Measurements from ENCODE around the gene SYT1.

The SYT1 gene

DNA sequence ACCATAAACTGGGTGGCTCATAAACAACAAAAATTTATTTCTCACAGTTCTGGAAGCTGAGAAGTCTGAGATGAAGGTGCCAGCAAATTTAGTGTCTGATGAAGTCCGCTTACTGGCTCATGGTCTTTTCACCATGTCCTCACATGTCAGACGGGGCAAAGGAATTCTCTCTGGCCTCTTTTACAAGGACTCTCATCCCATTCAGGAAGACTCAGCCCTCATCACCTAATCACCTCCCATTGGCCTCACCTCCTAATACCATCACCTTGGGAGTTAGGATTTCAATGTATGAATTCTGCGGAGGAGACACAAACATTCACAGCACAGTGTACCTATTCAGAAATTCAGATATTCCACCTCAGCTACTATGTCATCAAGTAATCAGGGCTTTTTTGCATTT is 468.6 kb downstream of the SYT1 start:
- Histone ChIP-seq H3K4me3 (ENCODE audit: low read depth, low read length) (no peak overlapping the region), H3K9ac (ENCODE audit: low read length) (no peak overlapping the region), H3K36me3 (ENCODE audit: control insufficient read depth, insufficient read depth, low read length) (no peaks in the 10 kb centered on the region), H3K9me3 (ENCODE audit: control insufficient read depth, insufficient read depth, low read depth, low read length) (no peaks in the 10 kb centered on the region), H3K4me1 (ENCODE audit: control insufficient read depth, insufficient read depth, low read length) (peaks cover 8% of the 10 kb centered on the region), H3K27ac (ENCODE audit: low read depth, low read length) (no peak overlapping the region), H3K27me3 (ENCODE audit: control insufficient read depth, insufficient read depth, low read length) (no peaks in the 10 kb centered on the region)

DNA sequence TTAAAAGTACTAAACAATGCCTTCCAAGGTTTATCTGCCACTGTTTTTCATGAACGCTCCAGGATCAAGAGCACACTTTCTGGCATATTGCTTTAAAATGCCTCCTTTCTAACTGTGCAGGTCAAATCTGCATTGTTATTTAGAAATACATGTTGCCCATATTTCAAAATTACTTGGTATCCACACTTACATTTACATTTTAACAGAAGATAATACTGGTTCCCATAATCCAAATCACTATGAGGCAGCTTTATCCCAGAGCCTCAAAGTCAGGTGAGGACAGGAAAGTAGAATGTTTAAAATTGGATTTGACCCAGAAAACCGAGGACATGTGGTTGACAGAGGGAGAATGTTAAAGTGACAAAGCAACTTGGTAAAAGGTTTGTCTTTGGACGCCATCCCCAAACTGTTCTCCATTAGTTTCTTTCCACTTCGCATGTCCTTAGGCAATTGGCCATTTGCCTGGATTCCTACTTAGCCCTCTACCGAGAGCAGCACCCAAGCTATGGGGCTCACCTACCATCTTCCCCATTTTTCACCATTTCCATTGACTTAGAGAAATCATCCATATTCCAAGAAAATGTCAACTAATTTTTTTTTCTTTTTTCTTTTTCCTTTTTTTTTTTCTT is 473.2 kb downstream of the SYT1 start:
- H3K4me3 ChIP-seq (ENCODE audit: low read depth, low read length), result no peak overlapping the region
- H3K27me3 ChIP-seq (ENCODE audit: control insufficient read depth, insufficient read depth, low read length), result no peaks in the 10 kb centered on the region
- no peak overlapping the region for H3K27ac ChIP-seq (ENCODE audit: low read depth, low read length)
- H3K9me3 ChIP-seq (ENCODE audit: control insufficient read depth, insufficient read depth, low read depth, low read length), result no peaks in the 10 kb centered on the region
- no peaks in the 10 kb centered on the region; the same call in 1 of the 2 replicates for H3K4me1 ChIP-seq (ENCODE audit: control insufficient read depth, insufficient read depth, low read length)
- H3K36me3 ChIP-seq (ENCODE audit: control insufficient read depth, insufficient read depth, low read length), result no peaks in the 10 kb centered on the region
- H3K9ac ChIP-seq (ENCODE audit: low read length), result no peak overlapping the region

DNA sequence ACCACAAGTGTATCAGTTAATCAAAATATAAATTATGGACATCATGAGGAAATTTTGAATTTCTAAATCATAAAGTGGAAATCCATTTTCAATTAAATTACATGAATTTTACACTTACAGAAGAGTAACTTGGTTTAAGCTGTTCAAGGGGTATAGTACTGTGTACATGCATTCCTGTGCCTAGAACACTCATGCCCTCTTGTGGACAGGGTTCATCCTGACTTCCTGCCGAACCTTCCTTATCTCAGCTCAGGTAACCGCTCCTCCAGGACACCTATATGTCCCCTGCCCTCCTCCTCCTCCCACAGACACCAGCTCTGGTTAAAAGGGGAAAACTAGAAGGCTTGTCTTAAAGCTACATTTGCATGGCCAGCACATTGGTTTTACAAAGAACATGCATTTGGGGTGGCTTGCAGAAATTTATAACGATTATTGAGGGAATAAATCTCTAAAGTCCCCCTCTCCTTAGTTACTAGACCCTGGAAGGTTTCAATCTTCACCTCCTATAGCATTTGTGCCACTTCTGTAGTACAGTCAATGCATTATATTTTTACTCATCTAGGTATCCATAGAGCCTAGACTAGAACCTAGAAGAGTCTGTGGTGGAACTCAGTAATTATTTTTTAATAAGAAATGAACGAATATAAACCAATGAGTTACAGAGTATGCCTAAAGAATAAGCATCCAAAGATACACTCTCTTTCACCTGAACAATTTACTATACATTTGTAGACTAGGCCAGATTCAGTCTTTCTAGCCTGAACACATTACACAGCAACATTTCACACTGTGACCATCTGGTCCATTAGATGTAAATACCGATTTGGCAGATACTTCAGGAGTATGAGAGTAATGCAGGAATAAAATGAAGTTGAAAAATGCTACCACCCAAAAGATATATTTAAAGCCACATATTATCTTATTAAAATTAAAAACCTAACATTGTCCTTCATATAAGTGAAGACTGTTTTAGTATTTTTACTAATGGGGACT is 480.6 kb downstream of the SYT1 start:
- H3K4me3 ChIP-seq (ENCODE audit: low read depth, low read length), result no peak overlapping the region
- H3K27me3 ChIP-seq (ENCODE audit: control insufficient read depth, insufficient read depth, low read length), result no peaks in the 10 kb centered on the region
- no peak overlapping the region for H3K9ac ChIP-seq (ENCODE audit: low read length)
- no peaks in the 10 kb centered on the region for H3K9me3 ChIP-seq (ENCODE audit: control insufficient read depth, insufficient read depth, low read depth, low read length)
- H3K36me3 ChIP-seq (ENCODE audit: control insufficient read depth, insufficient read depth, low read length), result no peaks in the 10 kb centered on the region
- H3K27ac ChIP-seq (ENCODE audit: low read depth, low read length), result no peak overlapping the region
- no peaks in the 10 kb centered on the region for H3K4me1 ChIP-seq (ENCODE audit: control insufficient read depth, insufficient read depth, low read length)

DNA sequence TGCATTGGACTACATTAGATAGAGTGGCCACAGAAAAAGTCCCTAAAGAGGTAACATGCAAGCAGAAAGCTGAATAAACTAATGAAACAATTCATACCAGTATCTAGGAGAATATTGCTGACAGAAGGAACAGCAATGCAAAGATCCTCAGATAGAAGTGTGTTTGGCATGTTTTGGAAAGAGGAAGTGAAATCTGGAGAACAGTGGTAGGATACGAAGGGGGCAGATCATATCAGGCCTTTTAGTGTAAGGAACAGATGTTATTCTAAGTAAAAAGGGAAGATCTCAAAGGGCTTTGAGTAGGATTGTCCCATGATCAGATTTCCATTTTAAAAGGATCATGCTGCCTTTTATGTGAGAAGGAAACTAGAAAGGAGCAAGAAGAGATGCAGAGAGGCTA is 483.3 kb downstream of the SYT1 start:
- H3K4me1 ChIP-seq (ENCODE audit: control insufficient read depth, insufficient read depth, low read length), result no peaks in the 10 kb centered on the region
- no peak overlapping the region for H3K27ac ChIP-seq (ENCODE audit: low read depth, low read length)
- H3K36me3 ChIP-seq (ENCODE audit: control insufficient read depth, insufficient read depth, low read length), result no peaks in the 10 kb centered on the region
- no peak overlapping the region for H3K9ac ChIP-seq (ENCODE audit: low read length)
- no peaks in the 10 kb centered on the region for H3K9me3 ChIP-seq (ENCODE audit: control insufficient read depth, insufficient read depth, low read depth, low read length)
- H3K27me3 ChIP-seq (ENCODE audit: control insufficient read depth, insufficient read depth, low read length), result no peaks in the 10 kb centered on the region
- no peak overlapping the region for H3K4me3 ChIP-seq (ENCODE audit: low read depth, low read length)

DNA sequence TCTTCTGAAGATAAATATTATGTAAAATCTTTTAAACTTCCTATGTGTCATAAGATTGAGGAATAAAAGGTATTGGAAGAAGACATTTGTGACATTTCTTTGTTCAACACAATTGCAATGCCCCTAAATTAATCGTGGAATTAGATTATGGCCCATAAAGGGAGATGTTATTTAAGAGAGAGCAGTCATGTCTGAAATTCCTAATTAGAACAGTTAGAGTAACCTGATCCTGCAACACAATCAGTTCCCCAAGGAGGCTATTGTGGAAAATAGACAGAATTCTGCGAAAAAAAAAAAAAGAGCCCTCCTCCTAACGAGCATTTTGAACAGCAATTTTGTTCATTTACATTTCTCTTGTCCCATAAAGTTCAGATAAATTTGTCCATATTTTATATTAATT is 486.7 kb downstream of the SYT1 start:
- no peaks in the 10 kb centered on the region for H3K4me1 ChIP-seq (ENCODE audit: control insufficient read depth, insufficient read depth, low read length)
- no peaks in the 10 kb centered on the region for H3K9me3 ChIP-seq (ENCODE audit: control insufficient read depth, insufficient read depth, low read depth, low read length)
- no peak overlapping the region for H3K9ac ChIP-seq (ENCODE audit: low read length)
- no peak overlapping the region for H3K27ac ChIP-seq (ENCODE audit: low read depth, low read length)
- no peaks in the 10 kb centered on the region for H3K36me3 ChIP-seq (ENCODE audit: control insufficient read depth, insufficient read depth, low read length)
- H3K27me3 ChIP-seq (ENCODE audit: control insufficient read depth, insufficient read depth, low read length), result no peaks in the 10 kb centered on the region
- H3K4me3 ChIP-seq (ENCODE audit: low read depth, low read length), result no peak overlapping the region

DNA sequence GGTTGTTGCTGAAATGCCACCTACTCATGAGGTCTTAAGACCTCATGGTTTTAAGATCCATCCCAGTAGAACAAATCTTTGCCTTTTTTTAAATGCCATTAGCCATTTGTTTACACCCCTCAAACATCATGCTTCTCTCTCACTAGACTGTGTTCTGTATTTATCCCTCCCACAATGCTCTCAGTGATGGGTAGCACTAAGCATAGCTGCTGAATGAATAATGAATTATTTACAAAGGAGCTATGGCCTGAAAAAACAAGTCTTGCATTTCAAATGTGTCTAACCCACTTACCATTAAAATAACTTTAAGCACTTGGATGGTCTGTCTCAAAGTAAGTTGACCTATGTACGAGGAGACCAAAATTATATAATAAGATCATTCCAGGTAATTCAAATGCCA is 491.6 kb downstream of the SYT1 start:
- Histone ChIP-seq H3K27me3 (ENCODE audit: control insufficient read depth, insufficient read depth, low read length) (no peaks in the 10 kb centered on the region), H3K9me3 (ENCODE audit: control insufficient read depth, insufficient read depth, low read depth, low read length) (no peaks in the 10 kb centered on the region), H3K36me3 (ENCODE audit: control insufficient read depth, insufficient read depth, low read length) (no peaks in the 10 kb centered on the region), H3K27ac (ENCODE audit: low read depth, low read length) (no peak overlapping the region), H3K4me1 (ENCODE audit: control insufficient read depth, insufficient read depth, low read length) (0 out of 2 replicates have a peak, but pooled peaks cover 3% of the 10 kb centered on the region), H3K9ac (ENCODE audit: low read length) (no peak overlapping the region), H3K4me3 (ENCODE audit: low read depth, low read length) (no peak overlapping the region)

DNA sequence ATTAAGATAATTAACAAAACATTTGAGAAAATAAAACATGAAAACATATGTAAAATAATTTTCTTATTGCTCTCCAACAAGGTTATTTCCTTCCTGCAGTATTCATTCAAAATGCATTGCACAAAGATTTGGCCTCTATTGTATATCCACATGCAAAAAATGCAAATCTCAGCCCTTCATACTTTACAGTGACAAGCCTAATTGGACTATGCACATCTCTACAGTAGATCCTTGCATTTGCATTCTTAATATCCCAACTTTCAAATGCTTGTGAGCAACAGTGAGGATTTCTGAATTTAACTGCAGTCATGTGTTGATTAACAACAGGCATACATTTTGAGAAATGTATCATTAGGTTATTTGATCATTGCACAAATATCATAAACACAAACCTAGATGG is 492.5 kb downstream of the SYT1 start:
- Histone ChIP-seq H3K4me1 (ENCODE audit: control insufficient read depth, insufficient read depth, low read length) (0 out of 2 replicates have a peak, but pooled peaks cover 3% of the 10 kb centered on the region), H3K36me3 (ENCODE audit: control insufficient read depth, insufficient read depth, low read length) (no peaks in the 10 kb centered on the region), H3K9me3 (ENCODE audit: control insufficient read depth, insufficient read depth, low read depth, low read length) (no peaks in the 10 kb centered on the region), H3K27me3 (ENCODE audit: control insufficient read depth, insufficient read depth, low read length) (no peaks in the 10 kb centered on the region), H3K9ac (ENCODE audit: low read length) (no peak overlapping the region), H3K4me3 (ENCODE audit: low read depth, low read length) (no peak overlapping the region), H3K27ac (ENCODE audit: low read depth, low read length) (no peak overlapping the region)

DNA sequence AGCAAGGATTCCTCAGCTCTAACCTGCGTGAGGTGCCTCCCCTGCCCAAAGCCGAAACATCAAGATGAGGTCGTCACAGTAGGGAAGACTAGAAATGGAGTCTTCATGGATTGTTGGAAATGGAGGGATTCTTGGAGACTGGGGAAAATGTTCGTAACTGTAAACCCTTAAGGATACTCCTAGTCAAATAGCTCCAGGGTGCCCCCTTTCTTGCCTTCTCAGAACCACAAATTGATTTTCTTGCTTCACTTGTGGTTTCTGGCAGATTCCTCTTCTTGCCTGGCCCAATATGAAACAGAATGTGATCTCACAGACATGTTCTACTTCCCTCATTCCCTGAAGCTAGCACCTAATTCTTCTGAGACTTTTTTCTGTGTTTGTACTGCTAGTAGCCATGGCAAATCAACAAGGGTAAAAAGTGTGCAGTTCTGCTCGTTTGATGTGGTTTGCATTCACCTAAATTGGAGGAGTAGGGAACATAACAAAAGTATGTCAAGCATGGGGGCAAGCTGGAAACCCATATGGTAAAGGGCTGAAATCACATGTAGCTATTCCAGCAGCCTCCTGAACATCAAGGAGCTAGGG is 494.2 kb downstream of the SYT1 start:
- Histone ChIP-seq H3K4me1 (ENCODE audit: control insufficient read depth, insufficient read depth, low read length) (0 out of 2 replicates have a peak, but pooled peaks cover 12% of the 10 kb centered on the region), H3K27me3 (ENCODE audit: control insufficient read depth, insufficient read depth, low read length) (no peaks in the 10 kb centered on the region), H3K9ac (ENCODE audit: low read length) (no peak overlapping the region), H3K36me3 (ENCODE audit: control insufficient read depth, insufficient read depth, low read length) (no peaks in the 10 kb centered on the region), H3K9me3 (ENCODE audit: control insufficient read depth, insufficient read depth, low read depth, low read length) (no peaks in the 10 kb centered on the region), H3K4me3 (ENCODE audit: low read depth, low read length) (no peak overlapping the region), H3K27ac (ENCODE audit: low read depth, low read length) (no peak overlapping the region)

DNA sequence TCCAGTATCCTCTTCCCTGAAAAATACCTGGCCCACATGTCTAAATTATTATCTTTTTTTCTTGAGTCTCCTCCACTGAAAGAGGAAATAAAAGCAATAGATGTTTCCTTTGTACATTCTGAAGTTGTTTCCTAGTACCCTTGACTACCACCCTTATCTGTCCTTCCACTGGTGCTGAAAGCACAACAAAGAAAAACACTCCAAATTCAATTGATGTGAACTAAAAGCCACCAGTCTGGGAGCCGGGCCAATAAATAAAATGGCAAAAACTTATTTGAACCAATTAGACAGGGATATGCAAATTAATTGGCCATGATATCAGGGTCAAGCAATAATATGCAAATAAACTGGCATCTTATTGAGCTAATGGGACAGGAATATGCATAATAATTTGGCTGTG is 495.7 kb downstream of the SYT1 start:
- no peaks in the 10 kb centered on the region for H3K27me3 ChIP-seq (ENCODE audit: control insufficient read depth, insufficient read depth, low read length)
- 0 out of 2 replicates have a peak, but pooled peaks cover 12% of the 10 kb centered on the region for H3K4me1 ChIP-seq (ENCODE audit: control insufficient read depth, insufficient read depth, low read length)
- no peak overlapping the region for H3K9ac ChIP-seq (ENCODE audit: low read length)
- no peak overlapping the region for H3K27ac ChIP-seq (ENCODE audit: low read depth, low read length)
- H3K9me3 ChIP-seq (ENCODE audit: control insufficient read depth, insufficient read depth, low read depth, low read length), result no peaks in the 10 kb centered on the region
- H3K4me3 ChIP-seq (ENCODE audit: low read depth, low read length), result no peak overlapping the region
- H3K36me3 ChIP-seq (ENCODE audit: control insufficient read depth, insufficient read depth, low read length), result no peaks in the 10 kb centered on the region

DNA sequence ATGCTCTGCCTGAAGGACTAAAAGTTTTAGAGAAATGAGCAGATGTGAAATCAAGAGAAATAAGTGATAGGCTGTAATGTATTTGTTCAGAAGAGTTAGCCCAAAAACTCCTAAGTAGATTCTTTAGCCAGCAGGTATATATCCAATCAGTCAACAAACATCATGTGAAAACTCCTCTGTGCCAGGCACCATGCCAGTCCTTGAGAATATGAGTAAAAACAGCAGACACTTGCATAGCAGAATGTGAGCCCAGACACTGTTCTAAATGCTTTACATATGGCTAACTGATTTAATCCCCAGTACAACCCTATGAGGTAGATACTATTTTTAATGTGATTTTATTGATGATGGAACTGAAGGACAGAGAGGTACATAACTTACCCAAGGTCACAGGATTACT is 496.4 kb downstream of the SYT1 start:
- no peak overlapping the region for H3K27ac ChIP-seq (ENCODE audit: low read depth, low read length)
- no peaks in the 10 kb centered on the region for H3K36me3 ChIP-seq (ENCODE audit: control insufficient read depth, insufficient read depth, low read length)
- H3K4me1 ChIP-seq (ENCODE audit: control insufficient read depth, insufficient read depth, low read length), result 0 out of 2 replicates have a peak, but pooled peaks cover 12% of the 10 kb centered on the region
- H3K4me3 ChIP-seq (ENCODE audit: low read depth, low read length), result no peak overlapping the region
- no peak overlapping the region for H3K9ac ChIP-seq (ENCODE audit: low read length)
- no peaks in the 10 kb centered on the region for H3K9me3 ChIP-seq (ENCODE audit: control insufficient read depth, insufficient read depth, low read depth, low read length)
- H3K27me3 ChIP-seq (ENCODE audit: control insufficient read depth, insufficient read depth, low read length), result no peaks in the 10 kb centered on the region

DNA sequence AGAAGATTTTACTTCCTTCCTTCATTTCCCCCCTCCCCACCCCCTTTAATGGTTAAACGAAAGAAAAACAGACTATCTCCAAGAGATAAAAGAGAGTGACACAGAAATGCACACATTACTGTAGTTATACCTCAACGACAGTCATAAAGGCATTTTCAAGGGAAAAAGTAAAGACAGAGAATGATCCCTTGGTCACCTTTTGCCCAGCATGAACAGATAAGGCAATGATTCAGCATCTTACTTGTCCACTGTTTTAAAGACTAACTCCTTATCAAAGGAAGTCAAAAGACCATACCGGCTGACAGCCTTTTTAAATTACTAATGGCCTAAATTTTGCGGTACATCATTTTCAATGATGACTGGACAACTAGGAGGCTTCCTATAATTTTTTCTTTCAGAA is 499.6 kb downstream of the SYT1 start:
- peaks cover 16% of the 10 kb centered on the region; the same call in 1 of the 2 replicates for H3K4me1 ChIP-seq (ENCODE audit: control insufficient read depth, insufficient read depth, low read length)
- H3K9me3 ChIP-seq (ENCODE audit: control insufficient read depth, insufficient read depth, low read depth, low read length), result no peaks in the 10 kb centered on the region
- no peak overlapping the region for H3K27ac ChIP-seq (ENCODE audit: low read depth, low read length)
- H3K4me3 ChIP-seq (ENCODE audit: low read depth, low read length), result no peak overlapping the region
- H3K27me3 ChIP-seq (ENCODE audit: control insufficient read depth, insufficient read depth, low read length), result no peaks in the 10 kb centered on the region
- H3K9ac ChIP-seq (ENCODE audit: low read length), result no peak overlapping the region
- no peaks in the 10 kb centered on the region for H3K36me3 ChIP-seq (ENCODE audit: control insufficient read depth, insufficient read depth, low read length)
